ENCODE measurements around the gene OR8I2.
"Not testable (repeated sequence)": the region's sequence is repeated elsewhere in the genome, so short reads cannot be mapped to it uniquely, and the experiment has no call there.

Gene OR8I2

GRCh38 chr11:56093008-56093407, at the start of gene OR8I2:
Gene OR8I2 (plus strand): TSS chr11:56093308. CDS start chr11:56093308, 0 bp downstream.
- DNase-seq (ENCODE audit: low read depth) = no peak
- H3K4me3 ChIP-seq (ENCODE audit: low read depth, low read length) = no peak within 1 kb of the TSS
- TF ChIP-seq CTCF (IDR thresholded peaks at IDR 0.05; ENCODE audit: control insufficient read depth, extremely low read depth, insufficient read depth) = no peak

GRCh38 chr11:56045538-56045937, 47.6 kb upstream of the OR8I2 start:
- TF ChIP-seq CTCF (IDR thresholded peaks at IDR 0.05; ENCODE audit: control insufficient read depth, extremely low read depth, insufficient read depth) = no peak
- no peak for DNase-seq (ENCODE audit: low read depth)
- no peak overlapping the region for H3K4me3 ChIP-seq (ENCODE audit: low read depth, low read length)

- DNase-seq (ENCODE audit: low read depth) = no peak
- no peak overlapping the region for H3K4me3 ChIP-seq (ENCODE audit: low read depth, low read length)
- TF ChIP-seq CTCF (IDR thresholded peaks at IDR 0.05; ENCODE audit: control insufficient read depth, extremely low read depth, insufficient read depth) = no peak
These were observed 44.6 kb upstream of the OR8I2 start for GRCh38 chr11:56048480-56048879.

GRCh38 chr11:56049487-56049886, 43.6 kb upstream of the OR8I2 start:
- DNase-seq (ENCODE audit: low read depth) = no peak
- H3K4me3 ChIP-seq (ENCODE audit: low read depth, low read length) = no peak overlapping the region
- TF ChIP-seq CTCF (IDR thresholded peaks at IDR 0.05; ENCODE audit: control insufficient read depth, extremely low read depth, insufficient read depth) = no peak

DNA sequence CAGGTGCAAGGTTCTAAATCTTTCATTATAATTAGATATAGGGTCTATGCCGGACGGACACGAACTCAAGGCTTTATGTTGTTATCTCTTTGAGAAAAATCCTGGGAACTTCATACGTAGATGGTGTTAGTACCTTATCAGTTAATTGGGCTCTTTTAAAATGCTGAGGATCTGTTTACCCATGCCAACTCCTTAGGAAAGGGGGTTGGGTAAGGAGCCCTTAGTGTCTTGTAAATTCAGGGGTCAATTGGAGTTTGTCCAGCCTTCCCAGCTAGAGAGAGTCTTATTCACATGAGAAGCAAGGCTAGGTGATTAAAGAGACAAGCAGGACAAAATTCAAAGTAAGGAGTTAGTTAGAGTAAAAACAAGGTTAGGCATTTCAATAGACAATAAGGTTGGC, 36.7 kb upstream of the OR8I2 start:
- not testable (repeated sequence) for DNase-seq (ENCODE audit: low read depth); H3K4me3 ChIP-seq (ENCODE audit: low read depth, low read length)

- H3K4me3 ChIP-seq (ENCODE audit: low read depth, low read length); DNase-seq (ENCODE audit: low read depth): not testable (repeated sequence)
These were observed 35.4 kb upstream of the OR8I2 start for GRCh38 chr11:56057661-56058237.

DNA sequence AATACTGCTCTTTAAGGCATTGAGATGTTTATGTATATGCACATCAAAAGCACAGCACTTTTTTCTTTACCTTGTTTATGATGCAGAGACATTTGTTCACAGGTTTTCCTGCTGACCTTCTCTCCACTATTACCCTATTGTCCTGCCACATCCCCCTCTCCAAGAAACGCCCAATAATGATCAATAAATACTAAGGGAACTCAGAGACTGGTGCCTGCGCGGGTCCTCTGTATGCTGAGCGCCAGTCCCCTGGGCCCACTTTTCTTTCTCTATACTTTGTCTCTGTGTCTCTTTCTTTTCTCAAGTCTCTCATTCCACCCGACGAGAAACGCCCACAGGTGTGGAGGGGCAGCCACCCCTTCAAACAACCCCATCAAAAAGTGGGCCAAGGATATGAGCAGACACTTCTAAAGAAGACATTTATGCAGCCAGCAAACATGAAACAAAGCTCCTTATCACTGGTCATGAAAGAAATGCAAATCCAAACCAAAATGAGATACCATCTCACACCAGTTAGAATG, 34.8 kb upstream of the OR8I2 start:
- not testable (repeated sequence) for H3K4me3 ChIP-seq (ENCODE audit: low read depth, low read length); DNase-seq (ENCODE audit: low read depth)

- no peak for TF ChIP-seq CTCF (IDR thresholded peaks at IDR 0.05; ENCODE audit: control insufficient read depth, extremely low read depth, insufficient read depth)
- H3K4me3 ChIP-seq (ENCODE audit: low read depth, low read length) = no peak overlapping the region
- DNase-seq (ENCODE audit: low read depth) = no peak
These were observed 26.1 kb upstream of the OR8I2 start for GRCh38 chr11:56066980-56067379.

Data from LNCaP clone FGC (cell line).